Measurements from ENCODE around the gene HSPD1. TPM values are rescaled to one million over a fixed set of nuclear protein-coding genes. Genes with fewer than 3 reads are reported as not detected.

HSPD1 gene
- total RNA-seq, 1 experiment from 2014 or later: 681 TPM

GRCh38 chr2:197516393-197516761 lies 16.7 kb upstream of the HSPD1 start:
- H3K27me3 Mint-ChIP-seq (ENCODE audit: insufficient read depth, unreplicated experiment): no peaks in the 10 kb centered on the region
- no peak for TF ChIP-seq CTCF (IDR thresholded peaks at IDR 0.05; ENCODE audit: unreplicated experiment)
- H3K27ac Mint-ChIP-seq (ENCODE audit: low read depth, unreplicated experiment): peak overlapping the region; percentile 98
- ChIA-PET POLR2A (interaction anchor here (0.8 to 6.2 kb wide), 23 partner anchors 10 to 264 kb away, joined by 3 to 366 read pairs (median 8); partner anchors contain the start of genes COQ10B, HSPD1, HSPE1 and MARS2), CTCF (interaction anchor here (0.6 to 2.3 kb wide), 9 partner anchors 9 to 238 kb away, joined by 3 to 9 read pairs (median 3); no protein-coding TSS in a partner anchor)
- peak overlapping the region; percentile 96 for H3K4me3 Mint-ChIP-seq (ENCODE audit: unreplicated experiment)
- no peaks in the 10 kb centered on the region for H3K9me3 Mint-ChIP-seq (ENCODE audit: unreplicated experiment)
- peaks cover 15% of the 10 kb centered on the region for H3K4me1 Mint-ChIP-seq (ENCODE audit: insufficient read depth, unreplicated experiment)
- peaks cover 13% of the 10 kb centered on the region for H3K36me3 Mint-ChIP-seq (ENCODE audit: insufficient read depth, unreplicated experiment)
- intact Hi-C loops (cut with micrococcal nuclease): loop anchor here (5.0 kb wide), 1 partner anchor 81 kb away; no protein-coding TSS in a partner anchor
- BruUV-seq (replicated peaks): no TSS peak
- DNase-seq (ENCODE audit: unreplicated experiment): peak; percentile 46

GRCh38 chr2:197515739-197516392 lies 16.2 kb upstream of the HSPD1 start, which contains the start of gene MOB4:
MOB4 (plus strand) TSS chr2:197516066; CDS start chr2:197516087, 21 bp downstream.
- CTCF ChIA-PET: interaction anchor here (0.6 to 2.3 kb wide), 10 partner anchors 8 to 239 kb away, joined by 3 to 9 read pairs (median 4); no protein-coding TSS in a partner anchor
- Mint-ChIP-seq H3K9me3 (ENCODE audit: unreplicated experiment) (no peaks in the 10 kb centered on the region), H3K4me3 (ENCODE audit: unreplicated experiment) (peak within 1 kb of the TSS; percentile 96), H3K4me1 (ENCODE audit: insufficient read depth, unreplicated experiment) (peaks cover 15% of the 10 kb centered on the region), H3K27ac (ENCODE audit: low read depth, unreplicated experiment) (peak within 1 kb of the TSS; percentile 98), H3K27me3 (ENCODE audit: insufficient read depth, unreplicated experiment) (no peaks in the 10 kb centered on the region), H3K36me3 (ENCODE audit: insufficient read depth, unreplicated experiment) (peaks cover 9% of the 10 kb centered on the region)
- POLR2A ChIA-PET: interaction anchor here (0.8 to 6.2 kb wide), 24 partner anchors 10 to 264 kb away, joined by 3 to 366 read pairs (median 8); partner anchors contain the start of genes COQ10B, HSPD1, HSPE1 and MARS2
- BruUV-seq (replicated peaks): no TSS peak
- DNase-seq (ENCODE audit: unreplicated experiment): peak; percentile 92
- no peak for TF ChIP-seq CTCF (IDR thresholded peaks at IDR 0.05; ENCODE audit: unreplicated experiment)
- intact Hi-C loops (cut with micrococcal nuclease): loop anchor here (1.0 to 5.0 kb wide), 2 partner anchors 16 to 81 kb away; partner anchors contain the start of gene HSPE1

- Mint-ChIP-seq H3K27ac (ENCODE audit: low read depth, unreplicated experiment) (peak overlapping the region; percentile 98), H3K4me3 (ENCODE audit: unreplicated experiment) (peak overlapping the region; percentile 96), H3K9me3 (ENCODE audit: unreplicated experiment) (no peaks in the 10 kb centered on the region), H3K36me3 (ENCODE audit: insufficient read depth, unreplicated experiment) (peaks cover 6% of the 10 kb centered on the region), H3K27me3 (ENCODE audit: insufficient read depth, unreplicated experiment) (no peaks in the 10 kb centered on the region), H3K4me1 (ENCODE audit: insufficient read depth, unreplicated experiment) (peaks cover 15% of the 10 kb centered on the region)
- CTCF ChIA-PET: interaction anchor here (0.6 to 2.3 kb wide), 4 partner anchors 13 to 92 kb away, joined by 4 to 9 read pairs (median 6); no protein-coding TSS in a partner anchor
- TSS peak; percentile 34 for BruUV-seq (replicated peaks)
- no peak for DNase-seq (ENCODE audit: unreplicated experiment)
- intact Hi-C loops (cut with micrococcal nuclease): loop anchor here (1.0 to 5.0 kb wide), 2 partner anchors 15 to 82 kb away; partner anchors contain the start of gene HSPE1
- TF ChIP-seq CTCF (IDR thresholded peaks at IDR 0.05; ENCODE audit: unreplicated experiment): no peak
- POLR2A ChIA-PET: interaction anchor here (0.9 to 6.2 kb wide), 18 partner anchors 11 to 190 kb away, joined by 3 to 366 read pairs (median 8); partner anchors contain the start of genes COQ10B, HSPD1, HSPE1 and MARS2
These were observed 15.7 kb upstream of the HSPD1 start for GRCh38 chr2:197515315-197515738.

- H3K4me3 Mint-ChIP-seq (ENCODE audit: unreplicated experiment): peak overlapping the region; percentile 96
- H3K27me3 Mint-ChIP-seq (ENCODE audit: insufficient read depth, unreplicated experiment): no peaks in the 10 kb centered on the region
- intact Hi-C loops (cut with micrococcal nuclease): loop anchor here (1.0 to 5.0 kb wide), 2 partner anchors 14 to 83 kb away; partner anchors contain the start of gene HSPE1
- no peak for DNase-seq (ENCODE audit: unreplicated experiment)
- peak overlapping the region; percentile 98 for H3K27ac Mint-ChIP-seq (ENCODE audit: low read depth, unreplicated experiment)
- H3K4me1 Mint-ChIP-seq (ENCODE audit: insufficient read depth, unreplicated experiment): peaks cover 15% of the 10 kb centered on the region
- peaks cover 6% of the 10 kb centered on the region for H3K36me3 Mint-ChIP-seq (ENCODE audit: insufficient read depth, unreplicated experiment)
- no peak for TF ChIP-seq CTCF (IDR thresholded peaks at IDR 0.05; ENCODE audit: unreplicated experiment)
- BruUV-seq (replicated peaks): no TSS peak
- ChIA-PET CTCF (interaction anchor here (0.6 to 2.3 kb wide), 4 partner anchors 13 to 92 kb away, joined by 4 to 9 read pairs (median 6); no protein-coding TSS in a partner anchor), POLR2A (interaction anchor here (1.3 to 6.2 kb wide), 14 partner anchors 11 to 191 kb away, joined by 3 to 366 read pairs (median 20); partner anchors contain the start of genes COQ10B, HSPD1, HSPE1 and MARS2)
- no peaks in the 10 kb centered on the region for H3K9me3 Mint-ChIP-seq (ENCODE audit: unreplicated experiment)
These were observed 15.1 kb upstream of the HSPD1 start for GRCh38 chr2:197514754-197515153.

All from MCF 10A (cell line).